GM19397 (cell line): ENCODE results near the gene MOSPD3.
A peak's percentile ranks its signal among the peaks of the same experiment; 100 is the strongest.

Source experiments
- ATAC-seq: cut with Tn5 transposase; IDR thresholded peaks from one replicate; pipeline ENCODE4 v1.9.1; 2021; ENCODE audit warnings: mild to moderate bottlenecking, moderate library complexity; ENCODE audit not compliant: unreplicated experiment

MOSPD3 gene

GRCh38 chr7:100575206-100575631 lies 37.1 kb upstream of the MOSPD3 start:
- ATAC-seq = no peak

DNA sequence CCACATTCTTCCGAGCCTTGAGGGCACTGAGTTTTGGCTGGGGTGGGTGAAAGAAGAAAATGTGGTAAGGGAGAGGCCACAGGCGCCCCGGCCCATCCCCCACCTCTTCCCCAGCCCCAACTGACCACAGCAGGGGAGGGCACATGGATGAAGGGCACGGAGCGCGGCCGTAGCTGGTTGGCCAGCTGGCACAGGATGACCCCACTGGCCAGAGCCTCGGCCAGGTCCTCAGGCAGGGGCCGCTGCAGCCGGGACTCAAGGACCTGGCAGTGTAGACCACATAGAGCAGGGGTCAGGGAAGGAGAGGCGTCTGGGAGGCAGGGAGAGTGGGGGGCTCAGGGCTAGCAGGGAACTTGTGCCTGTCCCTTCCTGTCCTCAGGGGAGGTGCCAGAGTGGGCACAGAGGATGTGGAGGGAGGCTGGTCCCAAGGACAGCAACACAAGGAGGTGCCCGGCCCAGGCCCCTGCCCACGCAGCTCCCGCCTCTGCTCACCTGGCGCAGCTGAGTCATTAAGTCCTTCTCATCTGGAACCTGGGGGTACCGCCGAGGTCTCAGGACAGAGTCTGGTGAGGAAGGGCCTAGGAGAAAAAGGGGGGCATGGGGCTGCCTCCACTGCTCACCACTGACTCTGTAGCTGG lies 36.5 kb upstream of the MOSPD3 start:
- no peak for ATAC-seq

GRCh38 chr7:100576384-100576993 lies 35.9 kb upstream of the MOSPD3 start:
- no peak for ATAC-seq

DNA sequence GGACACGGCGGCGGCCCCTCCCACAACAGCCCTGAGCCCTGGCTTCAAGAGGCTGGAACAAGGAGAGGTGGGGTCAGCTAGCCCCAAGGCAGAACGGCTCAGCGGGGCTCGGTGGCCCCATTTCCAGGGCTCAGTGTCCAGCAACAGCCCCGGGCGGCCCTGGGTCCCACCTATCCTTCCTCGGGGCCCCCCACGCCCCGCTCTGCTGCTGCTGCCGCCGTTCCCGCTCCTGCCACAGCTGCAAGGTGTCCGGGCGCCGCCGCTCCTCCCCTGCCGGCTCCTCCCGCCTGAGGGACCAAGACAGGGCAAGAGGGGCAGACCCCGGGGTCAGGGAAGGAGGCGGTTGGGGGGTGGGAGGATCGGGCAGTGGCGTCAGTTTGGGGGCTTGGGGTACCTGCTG lies 35.2 kb upstream of the MOSPD3 start:
- no peak for ATAC-seq

- ATAC-seq = no peak
Observed at GRCh38 chr7:100577507-100577906, 34.8 kb upstream of the MOSPD3 start.

DNA sequence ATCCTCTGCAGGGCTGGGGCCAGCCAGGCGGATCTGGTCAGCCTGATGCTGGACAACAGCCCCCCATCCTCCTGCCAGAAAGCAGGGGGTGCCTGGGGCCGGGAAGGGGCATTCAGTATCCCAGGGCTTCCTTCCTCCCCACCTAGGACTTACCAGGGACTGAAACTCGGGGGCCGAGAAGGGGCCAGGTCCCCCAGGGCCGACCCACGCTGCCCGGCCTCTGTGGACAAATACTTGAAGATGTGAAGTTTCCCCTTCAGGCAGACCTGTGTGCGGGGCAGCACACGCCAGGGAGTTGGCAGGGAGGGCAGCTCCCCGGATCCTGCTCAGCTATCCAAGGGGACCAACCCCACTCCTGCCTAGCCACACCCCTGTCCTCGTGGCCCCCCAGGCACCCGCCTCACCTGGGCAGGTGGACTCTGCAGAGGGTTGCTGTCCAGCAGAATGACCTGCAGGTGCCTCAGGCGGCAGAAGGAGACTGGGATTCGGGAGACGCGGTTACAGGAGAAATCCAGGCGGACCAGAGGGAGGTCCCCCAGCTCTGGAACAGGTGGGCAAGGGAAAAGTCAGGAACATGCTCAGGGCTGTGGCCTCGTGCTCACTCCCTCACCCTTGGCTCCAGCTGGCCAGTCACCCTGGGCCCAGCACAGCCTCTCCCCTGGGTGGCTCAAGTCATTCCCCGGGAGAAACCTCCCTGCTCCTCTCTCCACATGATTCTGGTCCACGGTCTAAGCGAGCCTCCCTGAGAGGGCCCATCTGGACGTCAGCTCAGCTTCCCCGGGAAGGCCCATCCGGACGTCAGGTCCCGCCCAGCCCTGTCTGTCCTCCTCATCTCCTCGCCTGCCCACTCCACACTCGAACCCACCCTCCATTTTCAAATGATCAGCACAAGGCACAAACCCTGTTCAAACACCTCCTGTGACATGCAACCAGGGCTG lies 33.8 kb upstream of the MOSPD3 start:
- ATAC-seq = no peak

DNA sequence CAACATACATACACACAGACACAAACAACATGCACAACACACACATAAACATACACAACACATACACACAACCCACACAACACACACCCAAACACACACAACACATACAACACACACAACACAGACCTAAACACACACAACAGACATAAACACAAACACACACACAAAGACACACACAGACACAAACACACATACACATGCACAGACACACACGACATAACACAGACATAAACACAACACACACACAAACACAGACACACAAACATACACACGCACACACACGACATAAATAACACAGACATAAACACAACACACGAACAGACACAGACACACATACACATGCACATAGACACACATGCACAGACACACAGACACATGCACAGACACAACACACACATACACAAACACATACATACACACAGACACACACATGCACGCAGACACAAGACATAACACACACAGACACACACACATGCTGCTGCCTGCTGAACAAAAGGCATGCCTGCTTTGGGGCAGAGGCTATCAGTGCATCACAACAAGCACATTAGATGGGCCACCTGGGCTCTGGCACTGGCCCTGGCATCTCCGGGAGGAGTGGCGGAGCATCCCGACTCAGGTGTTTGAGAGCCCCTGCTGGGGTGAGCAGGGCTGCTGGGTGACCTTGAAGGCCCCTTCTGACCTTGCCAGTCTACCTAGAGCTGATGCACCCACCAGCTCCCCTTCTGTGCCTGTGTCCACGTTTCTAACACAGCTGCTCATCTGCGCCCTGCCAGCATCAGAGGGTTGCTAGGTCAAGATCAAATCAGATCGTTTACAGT lies 31.7 kb upstream of the MOSPD3 start:
- ATAC-seq = no peak

- ATAC-seq = no peak
Observed at GRCh38 chr7:100582041-100582579, 30.2 kb upstream of the MOSPD3 start.

DNA sequence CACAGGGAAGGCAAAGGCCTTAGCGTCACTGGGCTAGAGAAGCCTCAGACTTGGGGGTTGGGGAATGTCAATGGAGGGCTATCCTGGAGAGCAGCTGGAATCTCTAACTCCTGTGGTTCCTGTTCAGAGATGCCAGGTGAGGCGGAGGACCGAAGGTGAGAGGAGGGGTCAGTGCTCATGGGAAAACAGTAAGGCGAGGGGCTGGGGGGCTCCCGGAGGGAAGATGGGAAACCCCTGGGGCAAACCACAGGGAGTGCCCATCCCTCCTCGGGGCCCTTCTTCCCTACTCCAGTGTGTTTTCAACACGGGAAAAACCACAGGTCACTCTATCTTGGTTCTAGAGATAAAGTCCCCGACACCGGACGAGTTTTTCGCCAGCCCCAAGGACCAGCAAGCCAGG lies 29.7 kb upstream of the MOSPD3 start:
- ATAC-seq = no peak

GRCh38 chr7:100583132-100584053 lies 28.9 kb upstream of the MOSPD3 start:
- no peak for ATAC-seq

- ATAC-seq = no peak
Observed at GRCh38 chr7:100584054-100584682, 28.2 kb upstream of the MOSPD3 start.

DNA sequence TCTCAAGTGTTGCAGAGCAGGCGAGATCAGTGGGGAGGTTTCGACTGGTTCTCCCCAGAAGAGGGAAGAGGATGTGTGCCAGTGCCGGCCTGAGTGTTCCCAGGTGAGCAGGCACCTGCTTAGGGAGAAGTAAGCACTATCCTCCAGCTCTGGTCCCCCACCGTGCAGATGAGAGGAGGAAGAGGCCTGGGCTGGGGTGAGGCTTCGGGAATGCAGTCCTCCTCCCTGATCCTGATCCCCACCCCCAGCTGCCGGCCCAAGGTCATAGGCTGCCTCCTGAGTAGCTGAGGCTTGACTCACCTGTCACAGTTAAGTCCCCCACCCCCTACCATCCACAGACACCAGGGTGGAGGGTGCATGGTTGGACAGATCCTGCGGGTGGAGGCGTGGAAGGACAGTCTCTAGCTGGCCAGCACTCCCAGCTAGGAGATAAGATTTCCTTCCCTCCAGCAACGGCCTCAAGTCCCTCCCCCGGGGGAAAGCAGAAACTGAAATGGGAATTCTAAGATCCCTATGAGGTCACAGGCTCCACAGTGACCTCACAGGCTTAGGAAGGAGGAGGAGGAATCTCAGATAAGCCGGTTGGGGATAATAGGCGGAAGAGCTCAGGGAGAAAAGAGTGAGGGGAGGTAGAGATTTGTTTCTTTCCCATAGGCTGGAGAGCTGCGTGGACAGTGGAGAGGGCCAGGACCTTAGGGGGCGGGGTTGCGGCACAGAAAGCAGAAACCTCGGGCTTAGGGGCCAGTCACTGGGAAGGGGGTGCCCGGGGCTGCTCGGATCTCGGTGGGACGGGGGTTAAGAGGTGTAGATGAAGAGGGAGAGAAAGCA lies 27.4 kb upstream of the MOSPD3 start:
- ATAC-seq = no peak

GRCh38 chr7:100585511-100586265 lies 26.7 kb upstream of the MOSPD3 start, which contains the start of gene LRCH4:
LRCH4 (minus strand) TSS chr7:100586129; CDS start chr7:100586100, 29 bp downstream.
- peak; percentile 24 for ATAC-seq

GRCh38 chr7:100586266-100587025 lies 25.9 kb upstream of the MOSPD3 start, which contains the start of gene FBXO24:
FBXO24 (plus strand) TSS chr7:100586328; CDS start chr7:100586626, 298 bp downstream.
- ATAC-seq = peak; percentile 84

- ATAC-seq = no peak
Observed at GRCh38 chr7:100588438-100588837, 23.9 kb upstream of the MOSPD3 start.

DNA sequence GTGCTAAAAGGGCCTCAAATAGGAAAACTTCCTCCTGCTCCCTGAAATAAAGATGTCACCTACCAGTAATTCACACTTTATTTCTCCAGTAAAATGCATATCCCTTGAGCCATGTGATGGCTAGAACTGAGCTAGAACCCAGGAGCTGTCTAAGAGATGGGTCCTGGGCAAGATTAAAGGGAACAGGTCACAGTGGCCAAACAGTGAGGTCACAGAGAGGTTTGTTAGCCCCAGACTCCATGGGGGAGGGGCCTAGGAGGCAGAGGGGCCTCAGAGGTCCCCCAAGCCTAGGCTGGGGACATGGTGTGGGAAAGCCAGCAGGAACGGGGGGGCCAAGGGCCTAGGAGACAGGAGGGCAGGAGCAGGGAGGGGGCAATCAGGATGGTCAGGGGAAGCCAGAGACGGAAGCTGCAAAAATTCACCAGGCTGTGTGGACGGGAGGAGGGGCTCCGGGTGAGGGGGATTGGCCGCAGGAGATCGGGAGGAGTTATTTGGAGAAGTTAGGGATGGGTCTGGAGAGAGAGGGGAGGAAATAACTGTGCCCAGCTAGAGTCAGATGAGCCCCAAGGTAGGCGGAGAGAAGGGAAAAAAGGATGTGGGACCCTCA lies 22.9 kb upstream of the MOSPD3 start:
- no peak for ATAC-seq
